Fibroblast of skin of scalp (primary cell): ENCODE data around the gene GSN.

ENCODE experiments used
- DNase-seq: peaks from one replicate; pipeline ENCODE4 v3.0.0-alpha.2; 2013

Gene GSN

GRCh38 chr9:121246821-121247561 lies 21.0 kb upstream of the GSN start:
- DNase-seq: peak; percentile 95

- DNase-seq: no peak
Observed at GRCh38 chr9:121249563-121249962, 18.4 kb upstream of the GSN start.

- no peak for DNase-seq
Observed at GRCh38 chr9:121252104-121252851, 15.7 kb upstream of the GSN start.

GRCh38 chr9:121253162-121253561 lies 14.8 kb upstream of the GSN start:
- DNase-seq: no peak

GRCh38 chr9:121253821-121254501 lies 14.0 kb upstream of the GSN start:
- DNase-seq: no peak

- DNase-seq: no peak
Observed at GRCh38 chr9:121259498-121259897, 8.5 kb upstream of the GSN start.

GRCh38 chr9:121259935-121260334 lies 8.0 kb upstream of the GSN start:
- no peak for DNase-seq

GRCh38 chr9:121260457-121261106 lies 7.4 kb upstream of the GSN start:
- DNase-seq: no peak

- DNase-seq: peak; percentile 54
Observed at GRCh38 chr9:121261107-121261460, 6.9 kb upstream of the GSN start.

- no peak for DNase-seq
Observed at GRCh38 chr9:121261755-121262154, 6.2 kb upstream of the GSN start.

- DNase-seq: no peak
Observed at GRCh38 chr9:121262423-121262822, 5.5 kb upstream of the GSN start.

- no peak for DNase-seq
Observed at GRCh38 chr9:121262953-121263352, 5.0 kb upstream of the GSN start.

GRCh38 chr9:121266356-121266755 lies 1.6 kb upstream of the GSN start:
- no peak for DNase-seq

GRCh38 chr9:121266906-121267650 lies 884 bp upstream of the GSN start:
- no peak for DNase-seq

GRCh38 chr9:121268598-121268850 lies 562 bp downstream of the GSN start:
- no peak for DNase-seq

- DNase-seq: peak; percentile 63
Observed at GRCh38 chr9:121268851-121269641, 1.1 kb downstream of the GSN start.

- no peak for DNase-seq
Observed at GRCh38 chr9:121269642-121270254, 1.8 kb downstream of the GSN start.

GRCh38 chr9:121271368-121272341 lies 3.7 kb downstream of the GSN start:
- DNase-seq: peak; percentile 89

GRCh38 chr9:121272401-121272948 lies 4.5 kb downstream of the GSN start:
- no peak for DNase-seq
